Mesothelial cell of epicardium (in vitro differentiated cells): ENCODE data around the gene BLCAP. TPM values are rescaled to one million over a fixed set of nuclear protein-coding genes. Genes with fewer than 3 reads are reported as not detected.

Experiments used
- DNase-seq, 2 experiments: peaks; one replicate each; pipeline ENCODE4 v3.0.0; 2021; ENCODE audit warnings: low spot score in 2 of 2; ENCODE audit not compliant: unreplicated experiment in 2 of 2
- H3K27ac Mint-ChIP-seq: 2 replicates; pipeline ENCODE4 v1.8.0; 2021; ENCODE audit warnings: mixed read lengths
- H3K27me3 Mint-ChIP-seq: 2 replicates; pipeline ENCODE4 v1.8.0; 2021; ENCODE audit warnings: low read depth, mixed read lengths
- H3K36me3 Mint-ChIP-seq: 2 replicates; pipeline ENCODE4 v1.8.0; 2021; ENCODE audit warnings: mixed read lengths
- H3K4me1 Mint-ChIP-seq: 2 replicates; pipeline ENCODE4 v1.8.0; 2021; ENCODE audit warnings: mixed read lengths
- H3K4me3 Mint-ChIP-seq: 2 replicates; pipeline ENCODE4 v1.8.0; 2021; ENCODE audit warnings: mild to moderate bottlenecking, moderate library complexity, mixed read lengths
- H3K9me3 Mint-ChIP-seq: 2 replicates; pipeline ENCODE4 v1.8.0; 2021; ENCODE audit warnings: mixed read lengths
- CTCF ChIP-seq: fragments of 200-600 bp; sonication (generic); IDR thresholded peaks from one replicate; pipeline ENCODE4 v1.5.0; 2021; ENCODE audit warnings: antibody characterized with exemption; ENCODE audit not compliant: unreplicated experiment
- total RNA-seq: library from RNA; stranded (reverse); gene quantifications from 3 replicates; pipeline ENCODE4 v1.2.1, GENCODE V29; 2021

The BLCAP gene
- total RNA-seq, 1 donor from 2014 or later: 76.2 TPM

DNA sequence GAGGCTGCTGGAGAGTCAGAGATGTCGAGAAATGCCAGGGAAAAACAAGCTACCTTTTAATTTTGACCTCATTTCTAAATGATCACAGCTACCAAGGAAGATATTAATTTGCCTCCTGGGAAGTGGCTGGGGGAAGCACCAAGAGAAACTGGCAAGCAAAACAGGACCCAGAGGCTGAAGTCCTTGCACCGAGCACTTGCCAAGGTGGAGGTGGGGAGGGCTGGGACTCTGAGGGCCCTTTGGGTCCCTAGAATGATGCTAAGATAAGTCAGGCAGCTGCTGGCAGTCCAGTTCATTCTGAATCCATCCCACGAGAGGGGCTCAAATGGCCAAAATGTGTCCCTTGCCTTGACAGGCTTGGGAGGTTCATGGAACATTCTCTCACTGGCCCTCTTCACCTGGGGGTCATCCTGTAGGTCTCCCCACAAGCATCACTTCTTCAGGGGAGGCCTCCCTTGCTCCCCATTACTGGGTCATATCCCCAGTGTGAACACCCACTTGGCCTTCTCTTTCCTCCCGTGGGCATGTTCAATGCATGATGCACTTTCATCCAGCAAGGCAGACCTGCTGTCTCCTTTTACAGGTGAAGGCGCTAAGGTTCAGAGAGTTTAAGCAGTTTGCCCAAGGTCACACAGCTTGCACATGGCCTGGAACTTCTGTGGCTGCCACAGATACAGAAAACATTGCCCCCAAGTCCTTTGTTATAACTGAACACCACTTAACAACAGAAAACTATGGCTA is 39.1 kb upstream of the BLCAP start:
- Mint-ChIP-seq H3K4me3 (no peak overlapping the region), H3K27ac (no peak overlapping the region), H3K27me3 (peaks cover 24% of the 10 kb centered on the region), H3K4me1 (peaks cover 35% of the 10 kb centered on the region), H3K9me3 (no peaks in the 10 kb centered on the region), H3K36me3 (no peaks in the 10 kb centered on the region)
- DNase-seq: no peak
- no peak for TF ChIP-seq CTCF

DNA sequence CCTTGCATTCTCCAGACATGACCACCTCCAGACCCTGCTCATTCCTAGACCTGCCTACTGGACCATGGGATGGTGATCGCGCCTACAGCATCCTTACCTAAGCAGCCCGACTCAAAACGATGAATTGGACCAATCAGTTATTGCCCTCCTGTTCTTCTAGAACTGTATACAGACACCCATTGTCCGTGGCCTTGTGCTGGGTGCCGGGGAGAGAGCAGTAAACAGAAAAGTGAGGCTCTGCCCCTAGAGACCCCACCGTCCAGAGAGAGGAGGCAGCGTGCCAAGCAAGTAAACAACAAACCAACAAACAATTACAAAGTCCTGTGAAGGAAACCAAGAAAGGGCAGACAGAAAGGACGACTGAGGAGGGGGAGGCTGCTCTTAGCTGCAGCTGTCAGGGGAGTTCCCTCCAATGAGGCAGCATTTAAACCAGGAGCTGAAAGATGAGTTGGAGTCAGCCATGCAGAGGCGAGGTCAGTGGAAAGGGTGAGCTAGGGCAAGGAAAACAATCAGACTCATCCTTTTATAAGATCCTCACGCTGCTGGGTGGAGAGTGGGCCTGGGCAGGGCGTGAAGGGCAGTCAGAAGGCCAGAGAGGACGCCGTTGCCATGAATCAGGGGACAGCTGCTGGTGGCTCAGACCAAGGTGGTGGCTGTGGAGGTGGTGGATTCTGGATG is 37.6 kb upstream of the BLCAP start:
- Mint-ChIP-seq H3K4me1 (peaks cover 40% of the 10 kb centered on the region), H3K9me3 (no peaks in the 10 kb centered on the region), H3K36me3 (no peaks in the 10 kb centered on the region), H3K27ac (no peak overlapping the region), H3K4me3 (no peak overlapping the region), H3K27me3 (peaks cover 10% of the 10 kb centered on the region)
- DNase-seq: no peak
- no peak for TF ChIP-seq CTCF

DNA sequence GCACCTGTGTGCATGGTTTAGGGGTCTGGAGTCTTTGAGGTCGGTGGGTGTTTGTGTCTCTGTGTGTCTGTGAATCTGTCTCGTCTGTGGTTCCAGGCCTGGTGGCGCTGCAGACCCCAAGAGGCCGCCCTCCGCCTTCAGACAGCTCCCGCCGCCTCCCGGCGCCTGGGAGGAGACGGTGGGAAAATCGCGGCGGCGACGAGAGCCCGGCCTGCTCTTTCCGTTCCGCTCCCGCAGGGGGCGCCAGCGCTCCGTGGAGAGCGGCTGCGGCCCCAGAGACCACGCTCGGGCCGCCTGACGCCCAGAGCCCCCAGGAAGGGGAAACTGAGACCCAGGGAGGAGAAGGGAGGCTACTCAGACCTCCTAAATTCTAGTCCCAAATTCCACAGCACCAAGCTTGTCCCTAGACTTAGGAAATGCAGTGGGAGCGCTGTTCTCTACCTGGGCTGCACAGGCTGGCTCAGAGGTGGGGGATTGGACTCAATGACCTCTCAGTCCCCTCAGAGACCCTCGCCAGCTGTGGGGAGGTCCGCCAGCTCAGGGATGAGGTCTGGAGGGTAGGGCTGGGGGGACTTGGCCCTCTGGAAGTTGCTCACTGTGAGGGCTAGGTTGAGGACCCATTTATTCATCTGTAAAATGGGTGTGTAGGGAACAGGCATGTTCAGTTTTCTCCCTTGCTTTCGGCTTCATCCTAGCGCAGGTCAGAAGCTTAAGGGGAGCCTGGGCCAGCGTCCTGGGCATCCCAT is 36.9 kb upstream of the BLCAP start:
- peak; percentile 87 for TF ChIP-seq CTCF
- peak; percentile 61 to 86 for DNase-seq
- Mint-ChIP-seq H3K36me3 (no peaks in the 10 kb centered on the region), H3K4me3 (no peak overlapping the region), H3K27ac (no peak overlapping the region), H3K4me1 (peaks cover 44% of the 10 kb centered on the region), H3K27me3 (peaks cover 6% of the 10 kb centered on the region), H3K9me3 (no peaks in the 10 kb centered on the region)

- H3K9me3 Mint-ChIP-seq: no peaks in the 10 kb centered on the region
- DNase-seq: no peak
Measured at GRCh38 chr20:37564016-37564387, 36.3 kb upstream of the BLCAP start.

More at GRCh38 chr20:37564016-37564387, 36.3 kb upstream of the BLCAP start:
- Mint-ChIP-seq H3K27ac (no peak overlapping the region), H3K36me3 (no peaks in the 10 kb centered on the region), H3K4me1 (peaks cover 44% of the 10 kb centered on the region), H3K27me3 (peaks cover 6% of the 10 kb centered on the region), H3K4me3 (no peak overlapping the region)
- no peak for TF ChIP-seq CTCF
